Measurements from ENCODE around the gene SLC30A10. TPM values are rescaled to one million over a fixed set of nuclear protein-coding genes. Genes with fewer than 3 reads are reported as not detected.
"Not testable (repeated sequence)": the region's sequence is repeated elsewhere in the genome, so short reads cannot be mapped to it uniquely, and the experiment has no call there.

Gene SLC30A10
- total RNA-seq, 6 experiments from 2014 or later = 25.5 to 55.5 (median 36.6) TPM

- DNase-seq = no peak
- Histone ChIP-seq H3K36me3 (no peaks in the 10 kb centered on the region), H3K4me1 (peaks cover 0 to 20% (median 4%) of the 10 kb centered on the region in 4 donors), H3K9me3 (no peaks in the 10 kb centered on the region), H3K27me3 (no peaks in the 10 kb centered on the region), H3K4me3 (no peak overlapping the region), H3K27ac (no peak overlapping the region)
- intact Hi-C loops (cut with DNase I) = no loop called here
- ATAC-seq = no peak
- WGBS (ENCODE audit: insufficient coverage, low coverage, low lambda C conversion rate, missing lambda C conversion rate) = 44% methylated on average over 3 of the region's 3 CpGs
- TF ChIP-seq POLR2A (IDR thresholded peaks at IDR 0.05) (no peak), CTCF (IDR thresholded peaks at IDR 0.05) (no peak)
These were observed 52.5 kb downstream of the SLC30A10 start for GRCh38 chr1:219875860-219876259.

GRCh38 chr1:219872538-219872937, 55.8 kb downstream of the SLC30A10 start:
- H3K27me3 ChIP-seq; ATAC-seq; H3K4me3 ChIP-seq; H3K36me3 ChIP-seq; DNase-seq; intact Hi-C loops (cut with DNase I); H3K9me3 ChIP-seq; H3K27ac ChIP-seq: not testable (repeated sequence)
- 77% methylated on average over 1 of the region's 1 CpG for WGBS (ENCODE audit: insufficient coverage, low coverage, low lambda C conversion rate, missing lambda C conversion rate)
- H3K4me1 ChIP-seq = peaks cover 0 to 11% (median 4%) of the 10 kb centered on the region in 4 donors

- DNase-seq = no peak
- Histone ChIP-seq H3K27me3 (no peaks in the 10 kb centered on the region), H3K36me3 (no peaks in the 10 kb centered on the region), H3K4me1 (peaks cover 0 to 11% (median 4%) of the 10 kb centered on the region in 4 donors), H3K27ac (no peak overlapping the region), H3K9me3 (no peaks in the 10 kb centered on the region), H3K4me3 (no peak overlapping the region)
- 14% methylated on average over 3 of the region's 3 CpGs for WGBS (ENCODE audit: insufficient coverage, low coverage, low lambda C conversion rate, missing lambda C conversion rate)
- peak; percentile 39 to 89 (median 74) for ATAC-seq
- no peak for TF ChIP-seq CTCF (IDR thresholded peaks at IDR 0.05)
- TF ChIP-seq POLR2A (IDR thresholded peaks at IDR 0.05) = no peak
- intact Hi-C loops (cut with DNase I) = no loop called here
These were observed 56.8 kb downstream of the SLC30A10 start for GRCh38 chr1:219871427-219872057.

GRCh38 chr1:219868615-219869014, 59.7 kb downstream of the SLC30A10 start:
- DNase-seq; H3K27me3 ChIP-seq; H3K36me3 ChIP-seq; H3K4me3 ChIP-seq; H3K27ac ChIP-seq; ATAC-seq; intact Hi-C loops (cut with DNase I); H3K9me3 ChIP-seq: not testable (repeated sequence)
- peaks cover 0 to 11% (median 2%) of the 10 kb centered on the region in 4 donors for H3K4me1 ChIP-seq
- WGBS (ENCODE audit: insufficient coverage, low coverage, low lambda C conversion rate, missing lambda C conversion rate) = 60% methylated on average over 1 of the region's 3 CpGs

Small RNAs within 50 kb of the gene (small RNA-seq; reads per million reads assigned to genes)
- 0 reads per million in 2 experiments for gene RF00012

Other genes with a start within 250 kb of the SLC30A10 start
- 10 to 100 TPM; 30.2 to 45.1 (median 36.8) TPM for gene EPRS1, start 117.9 kb upstream of the SLC30A10 start, total RNA-seq
- gene BPNT1, start 161.2 kb upstream of the SLC30A10 start, total RNA-seq = 10 to 100 TPM; 13.6 to 26.1 (median 16.8) TPM
- gene IARS2, start 165.6 kb upstream of the SLC30A10 start, total RNA-seq = 10 to 100 TPM; 46.7 to 64.7 (median 50.0) TPM